ENCODE data around the gene ABCA3.

- TF ChIP-seq CTCF (conservative IDR thresholded peaks at IDR 0.05; ENCODE audit: low read depth, low read length) (no peak), EZH2 (IDR thresholded peaks at IDR 0.05; ENCODE audit: borderline replicate concordance, low read depth, low read length, poor library complexity, severe bottlenecking) (no peak)
Observed at GRCh38 chr16:2362218-2362617, 21.7 kb upstream of the ABCA3 start.
